ENCODE data around the gene TGFBRAP1.

GRCh38 chr2:105324101-105324500 is 5.4 kb downstream of the TGFBRAP1 start:
- TF ChIP-seq POLR2A (IDR thresholded peaks at IDR 0.05; ENCODE audit: extremely low read depth, insufficient read length), result no peak
- TF ChIP-seq MAX (IDR thresholded peaks at IDR 0.05; ENCODE audit: low read depth, low read length), result no peak
- no peak for TF ChIP-seq CTCF (IDR thresholded peaks at IDR 0.05; ENCODE audit: low read depth, low read length)
- no peak for TF ChIP-seq MYC (IDR thresholded peaks at IDR 0.05; ENCODE audit: low read depth, low read length)
